Neural progenitor cell (in vitro differentiated cells): ENCODE measurements around the gene TAF11L3. TPM values are rescaled to one million over a fixed set of nuclear protein-coding genes. Genes with fewer than 3 reads are reported as not detected.
"Not testable (repeated sequence)": the region's sequence is repeated elsewhere in the genome, so short reads cannot be mapped to it uniquely, and the experiment has no call there.

Experiments
- DNase-seq: peaks from one replicate; pipeline ENCODE4 v3.0.0-alpha.2; 2016; ENCODE audit warnings: low spot score
- H2AFZ ChIP-seq: fragments of 200-600 bp; sonication (generic); replicated peaks from 2 replicates; pipeline ENCODE4 v1.6.1; 2016; ENCODE audit warnings: antibody characterized with exemption
- H3F3A ChIP-seq: fragments of 200-600 bp; sonication (generic); 2 replicates; pipeline ENCODE4 v1.6.1; 2016; ENCODE audit warnings: antibody characterized with exemption, low read depth
- H3K27ac ChIP-seq: fragments of 200-600 bp; sonication (generic); 2 replicates; pipeline ENCODE4 v1.5.1; 2016; ENCODE audit warnings: mild to moderate bottlenecking
- H3K27me3 ChIP-seq: fragments of 200-600 bp; sonication (generic); 2 replicates; pipeline ENCODE4 v1.6.1; 2016; ENCODE audit warnings: mild to moderate bottlenecking, moderate library complexity
- H3K36me3 ChIP-seq: fragments of 200-600 bp; sonication (generic); 2 replicates; pipeline ENCODE4 v1.5.1; 2016
- H3K4me1 ChIP-seq: fragments of 200-600 bp; sonication (generic); 2 replicates; pipeline ENCODE4 v1.6.1; 2016; ENCODE audit warnings: mixed run types
- H3K4me2 ChIP-seq: fragments of 200-600 bp; sonication (generic); 2 replicates; pipeline ENCODE4 v1.6.1; 2016
- H3K4me3 ChIP-seq: fragments of 200-600 bp; sonication (generic); 2 replicates; pipeline ENCODE4 v1.5.1; 2016
- H3K79me2 ChIP-seq: fragments of 200-600 bp; sonication (generic); 2 replicates; pipeline ENCODE4 v1.6.1; 2016; ENCODE audit warnings: low read depth
- H3K9ac ChIP-seq: fragments of 200-600 bp; sonication (generic); 2 replicates; pipeline ENCODE4 v1.6.1; 2016
- H3K9me3 ChIP-seq: fragments of 200-600 bp; sonication (generic); 2 replicates; pipeline ENCODE4 v1.5.1; 2016; ENCODE audit warnings: low read depth
- H4K20me1 ChIP-seq: fragments of 200-600 bp; sonication (generic); 2 replicates; pipeline ENCODE4 v1.6.1; 2016; ENCODE audit warnings: low read depth
- H3K27ac Mint-ChIP-seq: 3 replicates; pipeline ENCODE4 v1.8.0; 2021; ENCODE audit warnings: mixed read lengths
- H3K27me3 Mint-ChIP-seq: 2 replicates; pipeline ENCODE4 v1.8.0; 2022; ENCODE audit warnings: low read depth, mild to moderate bottlenecking, inconsistent platforms, moderate library complexity, mixed read lengths; ENCODE audit not compliant: insufficient read depth
- H3K36me3 Mint-ChIP-seq: 3 replicates; pipeline ENCODE4 v1.8.0; 2021; ENCODE audit warnings: mixed read lengths
- H3K4me1 Mint-ChIP-seq: 3 replicates; pipeline ENCODE4 v1.8.0; 2021; ENCODE audit warnings: mixed read lengths
- H3K4me3 Mint-ChIP-seq: 3 replicates; pipeline ENCODE4 v1.8.0; 2021; ENCODE audit warnings: mild to moderate bottlenecking, moderate library complexity, mixed read lengths
- H3K9me3 Mint-ChIP-seq: 3 replicates; pipeline ENCODE4 v1.8.0; 2020; ENCODE audit warnings: mixed read lengths
- small RNA-seq: library from RNA; depleted of rRNA; stranded (forward); fragments of <200 nt; gene quantifications from one replicate; pipeline ENCODE3, GENCODE V24; 2015
- total RNA-seq: library from RNA; depleted of rRNA; stranded (reverse); fragments of >200 nt; gene quantifications from 2 replicates; pipeline ENCODE4 v1.2.3, GENCODE V29; 2015; ENCODE audit warnings: low replicate concordance

TAF11L3 gene
- total RNA-seq, 1 donor from 2014 or later, result not detected

DNA sequence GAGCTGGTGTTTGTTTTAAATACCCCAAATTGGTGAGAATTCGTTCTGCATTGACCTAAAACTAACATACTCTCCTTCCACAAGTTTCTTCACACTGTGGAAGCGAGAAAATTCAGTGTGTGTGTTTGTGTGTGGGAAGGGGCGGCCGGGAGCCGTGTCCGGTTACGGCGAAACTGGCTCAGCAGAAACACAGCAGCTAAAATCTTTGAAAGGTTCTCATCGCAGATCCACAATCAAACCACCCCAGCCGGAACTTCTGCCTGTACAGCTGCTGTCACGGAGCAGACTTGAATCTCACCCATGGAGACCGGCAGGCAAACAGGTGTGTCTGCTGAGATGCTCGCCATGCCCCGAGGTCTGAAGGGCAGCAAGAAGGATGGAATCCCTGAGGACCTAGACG is 3.3 kb downstream of the TAF11L3 start, which contains the start of gene TAF11L4:
TAF11L4 (plus strand) TSS at position 301 of the 400 bp plus-strand sequence.
- not testable (repeated sequence) for H3K4me3 ChIP-seq, H4K20me1 ChIP-seq, H3K36me3 ChIP-seq, H2AFZ ChIP-seq, H3K4me1 ChIP-seq, H3K27me3 Mint-ChIP-seq, DNase-seq, H3K4me2 ChIP-seq, H3F3A ChIP-seq, H3K9me3 Mint-ChIP-seq, H3K79me2 ChIP-seq, H3K9ac ChIP-seq, H3K27ac ChIP-seq, H3K36me3 Mint-ChIP-seq, H3K4me3 Mint-ChIP-seq, H3K4me1 Mint-ChIP-seq, H3K9me3 ChIP-seq, H3K27ac Mint-ChIP-seq, H3K27me3 ChIP-seq

DNA sequence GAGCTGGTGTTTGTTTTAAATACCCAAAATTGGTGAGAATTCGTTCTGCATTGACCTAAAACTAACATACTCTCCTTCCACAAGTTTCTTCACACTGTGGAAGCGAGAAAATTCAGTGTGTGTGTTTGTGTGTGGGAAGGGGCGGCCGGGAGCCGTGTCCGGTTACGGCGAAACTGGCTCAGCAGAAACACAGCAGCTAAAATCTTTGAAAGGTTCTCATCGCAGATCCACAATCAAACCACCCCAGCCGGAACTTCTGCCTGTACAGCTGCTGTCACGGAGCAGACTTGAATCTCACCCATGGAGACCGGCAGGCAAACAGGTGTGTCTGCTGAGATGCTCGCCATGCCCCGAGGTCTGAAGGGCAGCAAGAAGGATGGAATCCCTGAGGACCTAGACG is 6.8 kb downstream of the TAF11L3 start, which contains the start of gene TAF11L5:
TAF11L5 (plus strand) TSS at position 301 of the 400 bp plus-strand sequence.
- H3K36me3 ChIP-seq, H3K4me1 ChIP-seq, H3K9me3 ChIP-seq, H3F3A ChIP-seq, H3K27me3 ChIP-seq, H3K9me3 Mint-ChIP-seq, DNase-seq, H3K4me2 ChIP-seq, H3K36me3 Mint-ChIP-seq, H4K20me1 ChIP-seq, H3K27me3 Mint-ChIP-seq, H3K9ac ChIP-seq, H3K4me3 ChIP-seq, H3K4me1 Mint-ChIP-seq, H3K4me3 Mint-ChIP-seq, H3K79me2 ChIP-seq, H3K27ac ChIP-seq, H2AFZ ChIP-seq, H3K27ac Mint-ChIP-seq: not testable (repeated sequence)

DNA sequence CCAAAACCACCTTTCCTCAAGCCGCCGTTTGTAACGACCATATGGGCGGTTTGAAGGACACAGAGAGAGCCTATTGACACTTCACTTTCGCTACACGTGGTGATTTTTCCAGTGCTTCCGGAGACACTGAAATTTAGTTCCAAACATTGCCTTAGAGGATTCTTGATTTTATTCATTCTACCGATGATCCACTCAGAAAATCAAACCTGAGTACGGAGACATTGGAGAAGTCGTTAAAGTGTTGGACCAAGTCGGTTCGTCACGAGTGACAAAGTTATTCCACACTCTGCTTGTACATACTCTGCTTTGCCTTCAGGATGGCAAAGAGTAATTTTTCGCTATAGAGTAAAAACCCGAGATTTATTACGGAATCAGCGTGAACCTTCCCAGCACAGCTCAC is 8.3 kb downstream of the TAF11L3 start:
- not testable (repeated sequence) for H3K9ac ChIP-seq, H3K4me3 Mint-ChIP-seq, DNase-seq, H2AFZ ChIP-seq, H3K27me3 Mint-ChIP-seq, H3K79me2 ChIP-seq, H3K27ac ChIP-seq, H4K20me1 ChIP-seq, H3K36me3 Mint-ChIP-seq, H3K9me3 ChIP-seq, H3K4me2 ChIP-seq, H3K4me1 ChIP-seq, H3K4me1 Mint-ChIP-seq, H3K36me3 ChIP-seq, H3K9me3 Mint-ChIP-seq, H3K27me3 ChIP-seq, H3K4me3 ChIP-seq, H3K27ac Mint-ChIP-seq, H3F3A ChIP-seq

DNA sequence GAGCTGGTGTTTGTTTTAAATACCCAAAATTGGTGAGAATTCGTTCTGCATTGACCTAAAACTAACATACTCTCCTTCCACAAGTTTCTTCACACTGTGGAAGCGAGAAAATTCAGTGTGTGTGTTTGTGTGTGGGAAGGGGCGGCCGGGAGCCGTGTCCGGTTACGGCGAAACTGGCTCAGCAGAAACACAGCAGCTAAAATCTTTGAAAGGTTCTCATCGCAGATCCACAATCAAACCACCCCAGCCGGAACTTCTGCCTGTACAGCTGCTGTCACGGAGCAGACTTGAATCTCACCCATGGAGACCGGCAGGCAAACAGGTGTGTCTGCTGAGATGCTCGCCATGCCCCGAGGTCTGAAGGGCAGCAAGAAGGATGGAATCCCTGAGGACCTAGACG is 10.2 kb downstream of the TAF11L3 start, which contains the start of gene TAF11L6:
TAF11L6 (plus strand) TSS at position 301 of the 400 bp plus-strand sequence.
- H3K36me3 ChIP-seq, H3K4me1 Mint-ChIP-seq, H3K4me3 ChIP-seq, H3K4me1 ChIP-seq, H3F3A ChIP-seq, H3K36me3 Mint-ChIP-seq, H3K27me3 ChIP-seq, H3K79me2 ChIP-seq, H4K20me1 ChIP-seq, H3K9me3 Mint-ChIP-seq, H3K9me3 ChIP-seq, H3K27me3 Mint-ChIP-seq, H3K4me2 ChIP-seq, H3K27ac Mint-ChIP-seq, DNase-seq, H3K4me3 Mint-ChIP-seq, H2AFZ ChIP-seq, H3K27ac ChIP-seq, H3K9ac ChIP-seq: not testable (repeated sequence)

Small RNA genes lying within 50 kb of the gene (small RNA-seq; reads per million reads assigned to genes)
- gene AC106774.3, result not detected

Other genes starting within 250 kb of the TAF11L3 start
- gene TAF11L2, start 20.1 kb upstream of the TAF11L3 start, total RNA-seq, result not detected in 2 replicates
- not detected in 2 replicates for gene TAF11L4, start 3.4 kb downstream of the TAF11L3 start, total RNA-seq
- gene TAF11L5, start 6.9 kb downstream of the TAF11L3 start, total RNA-seq, result not detected in 2 replicates
- gene TAF11L6, start 10.3 kb downstream of the TAF11L3 start, total RNA-seq, result not detected in 2 replicates
- not detected in 2 replicates for gene TAF11L7, start 67.4 kb downstream of the TAF11L3 start, total RNA-seq
- gene TAF11L8, start 72.6 kb downstream of the TAF11L3 start, total RNA-seq, result not detected in 2 replicates
- gene TAF11L9, start 76.0 kb downstream of the TAF11L3 start, total RNA-seq, result not detected in 2 replicates
- gene TAF11L10, start 79.5 kb downstream of the TAF11L3 start, total RNA-seq, result not detected in 2 replicates
- not detected in 2 replicates for gene TAF11L11, start 85.8 kb downstream of the TAF11L3 start, total RNA-seq
- gene TAF11L12, start 92.0 kb downstream of the TAF11L3 start, total RNA-seq, result not detected in 2 replicates
- gene TAF11L13, start 113.7 kb downstream of the TAF11L3 start, total RNA-seq, result not detected in 2 replicates
- gene TAF11L14, start 116.1 kb downstream of the TAF11L3 start, total RNA-seq, result not detected in 2 replicates